ENCODE results near the gene TNN.

The TNN gene

GRCh38 chr1:175158170-175158591, 90.5 kb downstream of the TNN start:
- no peaks in the 10 kb centered on the region for H3K27me3 ChIP-seq (ENCODE audit: insufficient read depth, low read length, poor library complexity, severe bottlenecking)
- H3K4me1 ChIP-seq (ENCODE audit: insufficient read depth, low read length, poor library complexity, severe bottlenecking) = peaks cover 12% of the 10 kb centered on the region
- no peaks in the 10 kb centered on the region for H3K9me3 ChIP-seq (ENCODE audit: insufficient read depth, low read depth, low read length)
- H3K79me2 ChIP-seq (ENCODE audit: insufficient read depth, low read length) = no peaks in the 10 kb centered on the region
- TF ChIP-seq CTCF (conservative IDR thresholded peaks at IDR 0.05; ENCODE audit: low read length) (no peak), EZH2phosphoT487 (IDR thresholded peaks at IDR 0.05; ENCODE audit: borderline replicate concordance) (no peak)
- H3K4me2 ChIP-seq (ENCODE audit: low read depth, low read length, poor library complexity, severe bottlenecking) = no peak overlapping the region
- no peak overlapping the region for H3K4me3 ChIP-seq (ENCODE audit: low read length, poor library complexity, severe bottlenecking)
- no peaks in the 10 kb centered on the region for H3F3A ChIP-seq (ENCODE audit: low read depth)
- H3K9me2 ChIP-seq (replicated peaks; ENCODE audit: low read depth, low read length) = no peaks in the 10 kb centered on the region
- no peak overlapping the region for H2AFZ ChIP-seq (ENCODE audit: low read length)
- H3K9ac ChIP-seq (ENCODE audit: low read depth, low read length, poor library complexity, severe bottlenecking) = no peak overlapping the region
- peaks cover 6% of the 10 kb centered on the region; the same call in 1 of the 2 replicates for H3K36me3 ChIP-seq (ENCODE audit: insufficient read depth, low read length)
- H4K20me1 ChIP-seq (ENCODE audit: insufficient read depth, low read length, poor library complexity, severe bottlenecking) = no peaks in the 10 kb centered on the region

- Histone ChIP-seq H3K27me3 (ENCODE audit: insufficient read depth, low read length, poor library complexity, severe bottlenecking) (no peaks in the 10 kb centered on the region), H3K36me3 (ENCODE audit: insufficient read depth, low read length) (peaks cover 20% of the 10 kb centered on the region; the same call in 1 of the 2 replicates), H3K4me2 (ENCODE audit: low read depth, low read length, poor library complexity, severe bottlenecking) (no peak overlapping the region), H3K9ac (ENCODE audit: low read depth, low read length, poor library complexity, severe bottlenecking) (no peak overlapping the region), H3K9me2 (replicated peaks; ENCODE audit: low read depth, low read length) (no peaks in the 10 kb centered on the region), H3F3A (ENCODE audit: low read depth) (no peaks in the 10 kb centered on the region), H3K4me1 (ENCODE audit: insufficient read depth, low read length, poor library complexity, severe bottlenecking) (peaks cover 13% of the 10 kb centered on the region), H4K20me1 (ENCODE audit: insufficient read depth, low read length, poor library complexity, severe bottlenecking) (no peaks in the 10 kb centered on the region), H2AFZ (ENCODE audit: low read length) (no peak overlapping the region), H3K9me3 (ENCODE audit: insufficient read depth, low read depth, low read length) (no peaks in the 10 kb centered on the region), H3K4me3 (ENCODE audit: low read length, poor library complexity, severe bottlenecking) (no peak overlapping the region), H3K79me2 (ENCODE audit: insufficient read depth, low read length) (no peaks in the 10 kb centered on the region)
- TF ChIP-seq CTCF (conservative IDR thresholded peaks at IDR 0.05; ENCODE audit: low read length) = no peak
- no peak for TF ChIP-seq EZH2phosphoT487 (IDR thresholded peaks at IDR 0.05; ENCODE audit: borderline replicate concordance)
Measured at GRCh38 chr1:175162955-175163354, 95.3 kb downstream of the TNN start.

GRCh38 chr1:175163702-175164101, 96.1 kb downstream of the TNN start:
- Histone ChIP-seq H4K20me1 (ENCODE audit: insufficient read depth, low read length, poor library complexity, severe bottlenecking) (no peaks in the 10 kb centered on the region), H3K4me2 (ENCODE audit: low read depth, low read length, poor library complexity, severe bottlenecking) (no peak overlapping the region), H2AFZ (ENCODE audit: low read length) (no peak overlapping the region), H3K27me3 (ENCODE audit: insufficient read depth, low read length, poor library complexity, severe bottlenecking) (no peaks in the 10 kb centered on the region), H3K9me3 (ENCODE audit: insufficient read depth, low read depth, low read length) (no peaks in the 10 kb centered on the region), H3F3A (ENCODE audit: low read depth) (no peaks in the 10 kb centered on the region), H3K9me2 (replicated peaks; ENCODE audit: low read depth, low read length) (no peaks in the 10 kb centered on the region), H3K4me3 (ENCODE audit: low read length, poor library complexity, severe bottlenecking) (no peak overlapping the region), H3K4me1 (ENCODE audit: insufficient read depth, low read length, poor library complexity, severe bottlenecking) (peaks cover 17% of the 10 kb centered on the region), H3K79me2 (ENCODE audit: insufficient read depth, low read length) (no peaks in the 10 kb centered on the region), H3K36me3 (ENCODE audit: insufficient read depth, low read length) (peaks cover 20% of the 10 kb centered on the region; the same call in 1 of the 2 replicates), H3K9ac (ENCODE audit: low read depth, low read length, poor library complexity, severe bottlenecking) (no peak overlapping the region)
- peak; percentile 42 for TF ChIP-seq CTCF (conservative IDR thresholded peaks at IDR 0.05; ENCODE audit: low read length)
- TF ChIP-seq EZH2phosphoT487 (IDR thresholded peaks at IDR 0.05; ENCODE audit: borderline replicate concordance) = no peak
